ENCODE measurements around the gene SPRED3.

The SPRED3 gene

DNA sequence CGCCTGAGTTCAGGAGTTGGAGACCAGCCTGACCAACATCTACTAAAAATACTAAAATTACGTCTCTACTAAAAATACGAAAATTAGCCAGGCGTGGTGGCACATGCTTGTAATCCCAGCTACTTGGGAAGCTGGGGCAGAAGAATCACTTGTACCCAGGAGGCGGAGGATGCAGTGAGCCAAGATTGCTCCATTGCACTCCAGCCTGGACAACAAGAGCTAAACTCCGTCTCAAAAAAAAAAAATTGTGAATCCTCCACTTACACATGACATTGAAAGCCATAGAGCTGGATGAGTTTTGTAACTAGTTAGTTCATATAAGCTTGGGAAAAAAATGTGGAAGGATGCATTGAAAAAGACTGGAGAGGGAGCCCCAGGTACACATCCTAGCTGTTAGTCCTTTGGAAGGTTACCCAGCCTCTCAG, 14.6 kb upstream of the SPRED3 start:
- DNase-seq (ENCODE audit: low read depth in 2 of 2), result no peak

DNA sequence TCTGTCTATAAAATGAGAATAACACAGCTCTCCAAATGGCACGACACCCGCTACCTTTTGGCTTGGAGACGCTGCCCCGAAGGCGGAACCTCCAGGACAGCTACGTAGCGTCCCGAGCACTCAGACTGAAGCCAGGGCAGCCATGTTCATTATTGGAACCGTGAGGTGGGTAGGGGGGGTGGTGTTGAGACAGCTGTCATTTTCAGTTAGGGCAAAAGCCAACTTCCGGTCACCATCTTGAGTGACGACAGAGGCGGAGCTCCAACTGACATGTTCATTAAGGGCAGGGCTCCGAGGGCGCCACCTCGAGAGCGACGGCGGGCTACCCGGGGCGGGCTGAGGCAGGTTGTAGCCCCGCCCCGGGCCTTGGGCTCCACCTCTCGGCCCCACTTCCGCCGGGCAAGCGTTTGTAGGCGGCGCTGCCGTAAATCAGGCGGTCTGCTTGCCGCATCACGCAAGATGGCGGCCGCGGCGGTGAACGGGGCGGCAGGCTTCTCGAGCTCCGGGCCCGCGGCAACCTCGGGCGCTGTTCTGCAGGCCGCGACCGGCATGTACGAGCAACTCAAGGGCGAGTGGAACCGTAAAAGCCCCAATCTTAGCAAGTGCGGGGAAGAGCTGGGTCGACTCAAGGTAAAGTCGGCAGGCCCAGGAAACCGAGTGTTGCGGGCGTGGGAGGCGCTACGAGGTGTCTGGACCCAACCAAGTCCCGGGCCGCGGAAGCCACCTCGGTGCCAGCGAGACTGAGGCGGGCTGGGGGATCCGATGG, 14.0 kb upstream of the SPRED3 start, which contains the start of gene PSMD8:
Gene PSMD8 (plus strand): TSS at position 240 of the 766 bp plus-strand sequence. CDS start 31 bp downstream, at position 271.
- DNase-seq (ENCODE audit: low read depth in 2 of 2), result peak; percentile 95 to 97

DNA sequence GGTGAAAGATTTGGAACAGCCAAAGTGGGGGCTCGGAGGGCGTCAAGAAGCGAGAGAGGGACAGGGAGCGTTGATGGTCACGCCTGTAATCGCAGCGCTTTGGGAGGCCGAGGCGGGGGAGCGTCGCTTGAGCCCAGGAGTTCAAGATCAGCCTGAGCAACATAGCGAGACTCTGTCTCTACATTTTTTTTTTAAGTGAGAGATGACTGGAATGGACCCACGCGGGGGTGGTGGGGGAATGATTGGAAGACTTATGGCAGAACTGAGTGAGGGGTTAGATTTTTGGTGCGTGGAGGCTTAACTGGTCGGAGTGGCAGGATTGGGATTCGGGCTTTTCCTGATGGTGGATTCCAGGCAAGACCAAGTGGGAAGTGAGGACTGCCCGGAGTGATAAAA, 13.4 kb upstream of the SPRED3 start:
- no peak for DNase-seq (ENCODE audit: low read depth in 2 of 2)

GRCh38 chr19:38375748-38376147, 12.7 kb upstream of the SPRED3 start:
- no peak for DNase-seq (ENCODE audit: low read depth in 2 of 2)

DNA sequence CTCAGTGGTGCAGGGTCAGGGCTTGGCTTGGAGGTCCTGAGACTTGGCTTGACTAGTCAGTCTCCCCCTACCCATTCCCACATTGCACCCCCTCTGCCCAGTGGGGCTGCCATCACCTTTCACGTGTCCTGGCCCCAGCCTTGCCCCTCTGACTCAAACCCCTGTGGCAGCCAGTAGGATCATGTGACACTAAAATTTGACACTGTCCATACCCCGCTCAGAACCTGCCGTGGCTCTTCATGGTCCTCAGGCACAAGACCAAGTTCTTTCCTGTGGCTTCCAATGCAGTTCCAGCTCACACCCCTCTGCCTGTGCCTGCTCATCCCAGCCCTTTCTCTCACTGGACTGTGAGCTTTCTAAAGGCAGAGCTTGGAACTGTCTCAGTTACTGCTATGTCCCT, 11.9 kb upstream of the SPRED3 start:
- DNase-seq (ENCODE audit: low read depth in 2 of 2), result no peak

GRCh38 chr19:38377052-38377451, 11.4 kb upstream of the SPRED3 start:
- no peak for DNase-seq (ENCODE audit: low read depth in 2 of 2)

DNA sequence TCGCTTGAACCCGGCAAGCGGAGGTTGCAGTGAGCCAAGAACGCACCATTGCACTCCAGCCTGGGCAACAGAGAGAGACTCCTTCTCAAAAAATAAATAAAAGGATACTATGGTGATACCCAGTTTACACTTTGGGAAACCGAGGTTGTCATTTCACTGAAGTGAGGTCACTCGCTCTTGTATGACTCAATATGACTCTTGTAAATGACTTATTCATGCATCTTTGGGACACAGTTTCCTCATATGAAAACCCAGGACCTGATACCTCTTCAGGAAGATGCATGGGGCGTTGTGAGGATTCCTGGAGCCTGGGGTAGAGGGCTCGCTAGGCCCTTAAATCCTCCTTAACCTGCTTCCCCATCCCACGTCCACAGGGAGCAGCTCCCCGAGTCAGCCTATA, 9.6 kb upstream of the SPRED3 start:
- DNase-seq (ENCODE audit: low read depth in 2 of 2), result no peak

- no peak for DNase-seq (ENCODE audit: low read depth in 2 of 2)
Measured at GRCh38 chr19:38381138-38381537, 7.4 kb upstream of the SPRED3 start.

- DNase-seq (ENCODE audit: low read depth in 2 of 2), result no peak
Measured at GRCh38 chr19:38383184-38383583, 5.3 kb upstream of the SPRED3 start.

DNA sequence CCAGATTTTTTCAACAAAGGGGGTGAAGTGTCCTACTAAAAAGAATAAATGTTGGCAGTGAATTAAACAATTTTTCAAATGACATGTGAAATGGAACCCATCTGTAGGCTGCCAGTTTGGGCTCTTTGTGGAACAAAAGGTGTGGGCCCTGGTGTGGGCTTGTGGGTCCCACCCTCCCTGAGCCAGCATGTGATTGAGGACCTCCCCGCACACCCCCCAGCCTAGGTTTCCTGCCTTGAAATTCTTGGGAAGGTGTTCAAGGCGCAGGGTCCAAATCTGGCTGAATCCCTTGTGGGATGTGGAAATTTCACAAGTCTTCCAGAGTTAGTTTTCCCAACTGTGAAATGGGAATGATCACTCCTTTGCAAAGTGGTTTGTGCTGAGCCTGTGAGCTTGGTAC, 4.8 kb upstream of the SPRED3 start:
- no peak for DNase-seq (ENCODE audit: low read depth in 2 of 2)

GRCh38 chr19:38384209-38385027, 4.1 kb upstream of the SPRED3 start:
- DNase-seq (ENCODE audit: low read depth in 2 of 2), result no peak

- DNase-seq (ENCODE audit: low read depth in 2 of 2), result no peak
Measured at GRCh38 chr19:38385057-38385803, 3.3 kb upstream of the SPRED3 start.

GRCh38 chr19:38385804-38386257, 2.7 kb upstream of the SPRED3 start:
- no peak for DNase-seq (ENCODE audit: low read depth in 2 of 2)

- no peak for DNase-seq (ENCODE audit: low read depth in 2 of 2)
Measured at GRCh38 chr19:38386300-38386970, 2.1 kb upstream of the SPRED3 start.

- DNase-seq (ENCODE audit: low read depth in 2 of 2), result no peak
Measured at GRCh38 chr19:38386971-38387549, 1.4 kb upstream of the SPRED3 start.

- DNase-seq (ENCODE audit: low read depth in 2 of 2), result peak; percentile 27 to 60
Measured at GRCh38 chr19:38387550-38388348, 748 bp upstream of the SPRED3 start, which contains the start of gene GGN. Gene GGN (minus strand): TSS chr19:38388034. CDS start chr19:38387261, 773 bp downstream.

DNA sequence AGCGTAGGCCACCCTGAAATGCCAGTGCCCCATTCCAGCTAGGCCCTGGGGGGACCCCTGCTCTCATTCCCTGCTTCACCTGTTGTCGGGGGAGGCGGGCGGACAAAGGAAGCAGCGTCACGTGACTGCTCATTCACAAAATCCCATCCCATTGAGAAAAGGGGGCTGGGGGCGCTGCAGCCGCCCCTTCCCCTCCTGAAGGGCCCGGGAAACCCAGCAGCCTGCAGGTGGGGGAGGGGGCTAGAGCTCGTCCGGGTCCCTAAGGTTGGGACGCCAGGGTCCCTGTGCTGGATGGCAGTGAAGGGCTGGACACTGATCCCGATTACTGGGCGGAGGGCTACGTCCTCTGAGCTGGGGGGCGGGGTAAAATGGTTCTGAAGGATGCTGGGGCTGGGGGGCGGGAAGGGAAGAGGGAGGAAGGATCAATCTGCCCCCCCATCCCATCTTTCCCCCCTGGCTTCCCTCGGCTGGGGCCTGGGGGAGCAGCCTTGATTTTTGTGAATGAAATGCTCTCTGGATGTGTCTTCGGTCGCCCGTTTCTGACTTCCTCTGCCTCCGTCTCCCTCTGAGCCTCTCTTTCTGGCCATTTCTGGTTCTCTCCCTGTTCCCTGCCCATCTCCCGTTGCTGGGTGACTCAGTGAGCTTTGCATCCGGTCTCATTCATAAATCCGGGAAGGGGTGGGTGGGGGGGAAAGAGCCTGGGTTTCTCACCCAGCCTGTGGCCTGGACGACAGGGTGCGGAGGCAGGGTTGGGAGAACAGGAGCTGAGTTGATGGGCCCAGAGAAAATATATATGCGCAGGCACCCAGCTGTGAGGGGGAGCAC, 816 bp downstream of the SPRED3 start:
- no peak for DNase-seq (ENCODE audit: low read depth in 2 of 2)

- no peak for DNase-seq (ENCODE audit: low read depth in 2 of 2)
Measured at GRCh38 chr19:38389957-38390924, 1.7 kb downstream of the SPRED3 start.

Measured in activated CD8-positive, alpha-beta memory T cell treated with anti-CD3 and anti-CD28 coated beads for 4 hours (primary cell).